Stimulated activated naive CD4-positive, alpha-beta T cell (primary cell): Measurements from ENCODE around the gene OSBPL9.
A peak's percentile ranks its signal among the peaks of the same experiment; 100 is the strongest.
"Not testable (repeated sequence)": the region's sequence is repeated elsewhere in the genome, so short reads cannot be mapped to it uniquely, and the experiment has no call there.

Experiments used
- DNase-seq, 6 experiments: peaks; one replicate each; lab custom pipeline; 2025; lab: John Stamatoyannopoulos, UW

Gene OSBPL9

DNA sequence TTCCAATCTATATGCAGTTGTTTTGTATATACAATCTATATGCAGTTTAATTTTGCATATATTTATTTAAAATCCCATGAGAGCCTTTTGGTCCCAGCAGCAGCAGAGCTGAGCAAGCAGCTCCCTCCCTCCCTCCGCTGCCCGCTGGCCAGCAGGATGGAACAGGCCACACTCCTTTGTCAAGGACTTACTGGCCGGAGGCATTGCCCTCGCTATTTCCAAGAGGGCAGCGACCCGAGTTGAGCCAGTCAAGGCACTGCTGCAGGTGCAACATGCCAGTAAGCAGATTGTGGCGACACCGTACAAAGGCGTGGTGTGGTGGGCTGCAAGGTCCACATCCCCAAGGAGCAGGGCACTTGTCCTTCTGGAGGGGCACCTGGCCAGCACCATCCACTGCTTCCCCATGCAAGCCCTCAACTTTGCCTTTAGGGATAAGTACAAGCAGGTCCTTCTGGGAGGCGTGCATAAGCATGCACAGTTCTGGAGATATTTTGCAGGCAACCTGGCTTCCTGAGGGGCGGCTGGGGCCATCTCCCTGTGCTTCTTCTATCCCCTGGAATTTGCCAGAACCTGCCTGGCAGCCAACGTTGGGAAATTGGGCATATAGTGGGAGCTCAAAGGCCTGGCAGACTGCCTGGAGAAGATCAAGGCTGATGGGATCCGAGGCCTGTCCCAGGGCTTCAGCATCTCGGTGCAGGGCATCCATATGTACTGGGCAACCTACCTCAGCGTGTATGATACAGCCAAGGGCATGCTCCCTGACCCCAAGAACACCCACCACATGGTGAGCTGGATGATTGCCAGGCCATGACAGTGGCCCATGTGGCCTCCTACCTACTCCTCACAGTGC lies 92.2 kb downstream of the OSBPL9 start:
- DNase-seq, result no peak

DNA sequence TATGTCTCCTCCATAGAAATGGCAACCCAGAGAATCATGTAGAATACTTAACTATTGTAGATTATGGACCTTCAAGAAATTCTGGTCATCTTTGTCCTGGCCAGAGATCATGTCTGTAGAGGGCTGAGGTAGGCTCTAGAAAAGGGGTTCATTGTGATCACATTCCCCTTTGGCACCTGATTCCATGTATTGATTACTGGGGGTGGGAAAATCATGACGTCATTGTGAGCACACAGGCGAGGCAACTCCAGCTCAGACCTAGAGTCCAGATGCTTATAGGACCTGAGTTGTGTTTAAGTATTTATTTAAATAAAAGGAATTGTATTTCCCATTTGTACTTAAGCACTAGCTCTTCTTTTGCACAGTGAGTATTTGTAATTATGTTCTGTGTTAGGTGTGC lies 93.1 kb downstream of the OSBPL9 start:
- no peak for DNase-seq

DNA sequence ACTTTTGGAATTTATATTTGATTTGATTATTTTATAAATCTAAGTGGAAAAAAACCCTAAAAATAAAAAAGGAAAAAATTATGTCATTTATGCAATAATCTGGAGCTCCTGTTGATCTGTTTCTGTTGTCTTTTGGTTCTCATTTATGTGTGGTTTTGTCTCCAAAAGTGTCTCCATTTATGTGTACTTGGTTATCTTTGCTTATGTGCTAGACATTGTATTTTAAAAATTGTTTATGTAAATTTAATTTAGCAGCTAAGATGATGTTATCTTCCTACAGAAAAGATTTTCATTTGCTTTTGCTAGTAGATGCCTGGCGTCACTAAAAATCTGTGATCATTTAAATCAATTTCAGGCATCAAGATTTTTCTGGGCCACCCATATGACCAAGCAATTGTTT lies 95.7 kb downstream of the OSBPL9 start:
- no peak for DNase-seq

GRCh38 chr1:51714374-51715019 lies 97.6 kb downstream of the OSBPL9 start:
- no peak for DNase-seq

DNA sequence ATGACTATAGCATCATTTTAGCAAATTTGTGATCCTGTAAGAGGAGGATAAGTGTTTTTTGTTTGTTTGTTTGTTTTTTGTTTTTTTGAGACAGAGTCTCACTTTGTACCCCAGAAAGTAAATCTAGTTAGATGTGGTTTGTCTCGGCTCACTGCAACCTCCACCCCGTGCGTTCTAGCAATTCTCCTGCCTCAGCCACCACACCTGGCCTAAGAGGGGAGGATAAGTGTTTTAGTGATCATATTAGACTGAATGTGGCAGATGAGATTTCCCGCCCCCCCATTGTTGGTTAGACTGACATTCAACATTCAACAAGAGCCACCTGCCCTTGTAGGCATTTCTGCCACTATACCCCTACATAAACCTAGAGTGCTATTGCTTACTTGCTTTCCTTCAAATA lies 98.5 kb downstream of the OSBPL9 start:
- DNase-seq, result no peak

DNA sequence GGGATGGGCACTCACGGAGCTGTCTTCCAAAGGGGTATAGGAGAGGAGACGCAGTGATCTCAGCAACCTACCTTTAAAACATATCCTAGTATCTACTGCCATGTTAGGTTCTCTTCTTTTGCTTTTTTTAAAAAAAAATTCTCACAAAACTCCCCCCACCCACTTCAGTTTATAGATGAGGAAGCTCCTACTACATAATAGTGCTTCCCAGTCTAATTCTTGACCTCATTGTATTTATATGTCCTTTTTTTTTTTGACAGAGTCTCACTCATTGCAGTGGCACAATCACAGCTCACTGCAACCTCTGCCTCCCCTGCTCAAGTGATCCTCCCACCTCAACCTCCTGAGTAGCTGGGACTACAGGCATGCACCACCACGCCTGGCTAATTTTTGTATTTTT lies 99.9 kb downstream of the OSBPL9 start:
- no peak for DNase-seq

GRCh38 chr1:51717842-51718241 lies 101.0 kb downstream of the OSBPL9 start:
- no peak for DNase-seq

GRCh38 chr1:51719146-51719545 lies 102.3 kb downstream of the OSBPL9 start:
- no peak for DNase-seq

DNA sequence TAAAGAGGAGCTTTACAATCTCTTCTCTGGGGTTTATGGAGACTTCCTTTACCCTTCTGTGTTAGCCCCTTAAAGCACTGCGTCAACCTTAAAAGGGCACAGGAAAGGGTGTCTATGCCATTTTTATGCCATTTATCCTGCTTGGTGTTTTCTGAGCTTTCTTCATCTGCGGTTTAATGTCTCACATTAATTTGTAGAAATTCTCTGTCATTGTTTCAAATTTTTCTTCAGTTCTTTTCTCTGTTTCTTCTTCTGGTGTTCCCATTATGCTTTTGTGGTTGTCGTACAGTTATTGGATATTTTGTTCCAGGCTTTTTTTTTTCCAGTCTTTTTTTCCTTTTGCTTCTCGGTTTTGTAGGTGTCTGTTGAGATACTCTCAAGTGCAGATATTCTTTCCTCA lies 107.9 kb downstream of the OSBPL9 start:
- DNase-seq, result no peak

GRCh38 chr1:51726051-51726450 lies 109.2 kb downstream of the OSBPL9 start:
- no peak for DNase-seq

- no peak for DNase-seq
These were observed 109.8 kb downstream of the OSBPL9 start for GRCh38 chr1:51726544-51727225.

GRCh38 chr1:51727366-51727765 lies 110.5 kb downstream of the OSBPL9 start:
- no peak for DNase-seq

DNA sequence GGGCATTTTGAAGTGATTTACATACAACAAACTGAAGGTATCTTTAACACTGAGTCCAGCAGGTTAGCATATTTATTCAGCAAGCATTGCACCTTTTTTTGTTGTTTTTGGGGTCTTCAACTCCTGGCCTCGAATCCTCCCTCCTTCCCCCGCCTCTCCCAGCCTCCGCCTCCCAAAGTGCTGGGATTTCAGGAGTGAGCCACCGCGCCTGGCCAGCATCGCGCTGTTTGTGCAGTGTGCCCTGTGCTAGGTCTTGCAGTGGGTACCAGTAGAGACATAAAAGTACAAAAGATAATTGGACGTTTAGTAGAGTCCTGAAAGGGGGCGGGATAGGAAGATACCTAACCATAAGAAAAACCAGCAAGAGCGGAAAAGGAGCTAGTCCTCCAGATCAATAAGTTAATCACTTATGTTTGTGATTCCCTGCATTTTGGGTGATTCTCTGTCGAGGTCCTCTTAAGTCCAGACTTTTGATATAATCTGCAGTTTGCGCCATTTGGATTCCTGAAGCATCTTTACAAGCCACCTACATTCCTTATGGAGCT lies 111.8 kb downstream of the OSBPL9 start:
- DNase-seq, result no peak

DNA sequence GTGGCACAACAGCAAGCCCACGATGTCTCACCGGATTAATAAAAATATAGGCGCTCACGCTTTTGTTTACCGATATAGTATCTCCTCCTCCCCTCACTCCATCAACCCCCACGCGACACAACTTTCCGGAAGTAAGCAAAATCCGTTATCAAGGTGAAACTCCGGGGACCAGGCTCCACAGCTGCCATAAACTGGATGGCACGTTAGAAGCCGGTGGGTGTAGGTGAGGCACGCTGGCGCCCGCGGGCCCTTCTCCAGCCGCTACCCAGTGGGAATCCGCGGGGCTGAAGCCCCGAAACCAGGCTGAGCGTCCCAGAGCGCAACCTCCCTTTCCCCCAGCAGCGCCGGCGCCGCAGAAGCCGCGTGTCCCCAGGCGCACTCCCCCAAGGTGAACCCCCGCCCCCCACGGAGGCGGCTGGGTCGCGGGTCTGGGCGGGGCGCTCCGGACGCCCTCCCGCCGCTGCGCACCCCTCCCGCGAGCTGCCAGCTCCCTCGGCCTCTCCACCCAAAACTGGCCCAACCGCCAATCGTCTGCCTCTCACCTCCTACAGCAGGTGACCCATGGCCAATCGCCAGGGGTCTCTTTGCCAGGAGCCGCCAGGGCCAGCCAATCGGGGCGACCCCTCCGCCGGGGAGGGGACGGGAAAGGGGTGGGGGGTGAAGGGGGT lies 112.4 kb downstream of the OSBPL9 start:
- peak; percentile 83 to 90 (median 86) for DNase-seq

- peak in 2 of 6 experiments; percentile 22 to 58 for DNase-seq
These were observed 113.0 kb downstream of the OSBPL9 start for GRCh38 chr1:51729824-51730301.

GRCh38 chr1:51731998-51732397 lies 115.1 kb downstream of the OSBPL9 start:
- DNase-seq, result no peak

- DNase-seq, result no peak
These were observed 116.0 kb downstream of the OSBPL9 start for GRCh38 chr1:51732701-51733425.

GRCh38 chr1:51733426-51733774 lies 116.5 kb downstream of the OSBPL9 start:
- not testable (repeated sequence) for DNase-seq

DNA sequence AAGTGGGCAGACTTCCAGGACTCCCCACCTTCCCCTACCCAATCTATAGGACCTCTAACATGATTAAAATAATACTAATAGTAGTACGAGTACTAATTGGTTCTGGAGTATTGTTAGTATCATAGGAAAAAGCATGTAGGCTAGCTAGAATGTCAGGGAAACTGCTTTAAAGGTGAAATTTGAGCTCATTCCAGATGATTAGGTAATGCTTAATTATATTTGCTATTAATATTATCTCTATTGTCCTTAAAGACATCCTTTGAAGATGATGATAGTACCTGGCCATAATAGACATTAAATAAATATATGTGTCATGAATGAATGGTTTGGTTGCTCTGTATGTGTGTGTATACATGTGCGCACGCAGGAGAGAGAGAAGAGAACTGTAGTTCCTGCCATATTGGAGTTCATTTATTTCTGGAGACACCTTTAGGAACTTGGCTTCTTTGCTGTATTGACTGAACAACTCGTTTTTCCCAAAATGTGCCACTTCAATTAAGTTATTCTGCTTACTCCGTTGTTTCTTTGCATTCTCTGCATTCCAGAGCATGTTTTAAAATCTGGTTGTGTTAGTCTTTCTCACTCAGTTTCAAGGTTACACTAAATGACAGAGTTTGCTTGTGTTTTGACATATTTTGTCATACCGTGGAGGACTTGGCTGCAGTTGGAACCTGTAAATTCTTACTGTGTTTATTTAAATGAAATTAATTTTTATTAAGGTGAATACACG lies 117.1 kb downstream of the OSBPL9 start:
- no peak for DNase-seq

DNA sequence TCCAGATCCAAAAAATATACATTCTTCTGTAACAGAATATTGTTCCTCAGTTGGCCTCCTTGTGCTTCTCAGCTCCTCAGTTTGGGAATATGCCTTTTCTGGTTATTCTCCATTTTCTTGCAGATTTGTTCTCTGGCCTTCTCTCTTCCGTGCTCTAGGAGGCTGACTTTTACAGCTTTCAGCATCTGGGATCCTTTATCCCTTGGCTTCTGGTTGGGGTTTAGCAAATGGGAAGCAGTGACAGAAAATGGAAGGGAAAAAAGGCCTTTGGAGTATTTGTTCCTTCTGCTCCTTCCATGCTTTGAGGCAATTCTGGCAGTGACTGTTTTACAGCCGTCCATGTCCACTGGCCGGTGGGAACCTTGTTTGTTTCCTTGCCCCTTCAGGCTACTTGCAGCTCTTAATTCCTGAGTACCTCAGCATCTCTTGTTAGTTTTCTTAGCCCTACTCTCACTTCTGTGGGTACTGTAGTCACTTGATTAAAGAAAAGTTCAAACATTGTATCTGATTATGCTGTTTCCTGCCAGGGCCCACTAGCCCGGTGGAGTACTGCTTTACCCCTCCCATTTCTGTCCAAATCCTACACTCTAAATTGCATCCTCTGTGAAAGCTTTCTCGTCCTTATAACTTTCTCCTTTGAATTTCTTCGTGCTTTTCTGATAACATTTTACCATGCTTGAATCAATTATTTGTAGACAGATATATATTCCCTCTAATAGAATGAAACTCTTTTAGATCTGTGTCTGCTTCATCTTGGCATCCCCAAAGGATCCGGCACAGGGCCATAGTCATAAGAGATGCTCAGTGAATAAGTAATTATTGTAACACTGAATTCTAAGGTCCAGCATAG lies 118.2 kb downstream of the OSBPL9 start:
- DNase-seq, result peak in 2 of 6 experiments; percentile 16
